ENCODE measurements around the gene MARK1. TPM values are rescaled to one million over a fixed set of nuclear protein-coding genes. Genes with fewer than 3 reads are reported as not detected.

Gene MARK1
- total RNA-seq, result not detected in 2 replicates

DNA sequence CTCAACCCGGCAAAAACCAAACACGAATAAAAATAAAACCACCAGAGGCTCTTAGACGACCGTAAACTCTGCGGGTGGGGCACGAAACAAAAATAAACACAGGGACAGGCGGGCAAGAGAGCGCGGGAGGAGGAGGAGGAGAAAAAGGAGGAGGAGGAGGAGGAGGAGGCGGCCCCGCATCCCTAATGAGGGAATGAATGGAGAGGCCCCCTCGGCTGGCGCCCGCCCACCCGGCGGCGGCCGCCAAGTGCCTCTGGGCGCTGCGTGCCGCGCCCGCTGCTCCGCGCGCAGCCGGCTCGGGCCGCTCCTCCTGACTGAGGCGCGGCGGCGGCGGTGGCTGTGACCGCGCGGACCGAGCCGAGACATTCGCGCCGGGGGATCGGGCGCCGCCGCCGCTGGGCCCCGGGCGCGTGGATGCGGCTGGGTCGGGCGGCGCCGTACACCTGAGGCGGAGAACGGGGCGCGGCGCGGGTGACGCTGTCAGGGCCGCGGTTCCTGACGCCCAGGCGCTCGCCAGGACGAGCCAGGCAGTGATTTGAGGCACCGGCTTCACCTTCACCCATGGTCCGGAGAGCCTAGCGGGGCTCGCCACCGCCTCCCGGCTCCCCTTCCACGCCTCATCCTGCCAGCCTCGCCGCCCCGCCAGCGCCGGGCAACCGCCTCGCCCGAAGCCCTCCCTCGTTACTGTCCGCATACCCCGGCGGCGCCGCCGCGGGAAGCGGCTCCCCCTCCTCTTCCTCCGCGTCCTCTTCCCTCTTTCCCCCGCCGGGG is at the start of gene MARK1:
Gene MARK1, plus strand, starts transcription at position 229 of the 771 bp plus-strand sequence. CDS start 687 bp downstream, outside the sequence.
- intact Hi-C loops (cut with micrococcal nuclease), result no loop called here

DNA sequence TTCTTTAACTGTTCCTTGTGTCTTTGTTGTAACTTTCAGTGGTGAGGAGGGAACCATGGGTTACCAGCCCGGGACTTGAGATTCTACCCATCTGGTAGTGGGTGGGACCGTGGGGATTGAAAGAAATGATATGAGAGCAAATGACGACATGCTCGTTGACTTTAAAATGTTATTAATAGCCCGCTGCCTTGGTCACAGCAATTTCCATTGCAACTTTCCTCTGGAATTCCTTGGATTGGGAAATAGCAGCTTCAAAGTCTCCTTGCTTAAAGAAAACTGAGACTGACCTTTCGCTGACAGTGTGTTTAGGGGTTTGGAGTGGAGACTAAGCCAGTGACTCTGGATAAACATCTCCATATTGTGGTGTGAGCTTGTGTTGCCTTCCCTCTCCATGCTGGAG is 44.2 kb upstream of the MARK1 start:
- intact Hi-C loops (cut with micrococcal nuclease), result no loop called here

DNA sequence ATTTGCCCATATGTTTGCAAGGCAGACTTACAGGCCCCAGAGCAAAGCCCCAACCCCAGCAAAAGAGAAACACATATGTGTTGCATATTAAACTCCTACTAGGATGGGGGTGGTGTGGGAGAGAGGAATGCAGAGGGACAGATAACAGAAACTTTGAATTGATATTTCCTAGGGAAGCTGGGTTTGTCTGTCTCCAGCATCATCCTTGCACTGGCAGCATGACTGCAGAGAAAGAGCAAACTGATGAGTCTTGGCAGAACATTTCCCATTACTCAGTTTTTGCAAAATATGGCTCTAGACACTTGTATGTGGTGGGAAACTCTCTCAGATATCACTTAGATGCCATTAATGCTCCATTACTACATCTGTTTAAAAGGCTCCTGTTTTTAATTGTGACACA is 43.8 kb upstream of the MARK1 start:
- intact Hi-C loops (cut with micrococcal nuclease), result no loop called here

DNA sequence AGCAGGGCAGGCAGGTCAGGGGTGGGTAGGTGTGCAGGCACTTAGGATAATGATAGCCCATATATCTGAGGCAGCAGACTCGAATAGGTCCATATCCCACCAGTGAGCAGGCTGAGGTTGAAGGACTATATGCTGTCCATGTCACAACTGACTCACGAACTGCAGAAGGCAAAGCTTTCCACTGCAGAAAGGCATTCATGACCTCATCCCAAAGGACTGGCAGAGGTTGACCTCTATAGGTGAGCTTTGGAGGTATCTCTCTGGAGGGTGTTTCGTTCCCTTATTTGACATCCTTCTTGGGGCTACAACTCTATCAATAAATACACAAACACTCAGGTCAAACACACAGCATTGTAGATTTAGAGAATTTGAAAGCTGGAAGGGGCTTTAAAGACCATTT is 42.8 kb upstream of the MARK1 start:
- intact Hi-C loops (cut with micrococcal nuclease), result no loop called here

DNA sequence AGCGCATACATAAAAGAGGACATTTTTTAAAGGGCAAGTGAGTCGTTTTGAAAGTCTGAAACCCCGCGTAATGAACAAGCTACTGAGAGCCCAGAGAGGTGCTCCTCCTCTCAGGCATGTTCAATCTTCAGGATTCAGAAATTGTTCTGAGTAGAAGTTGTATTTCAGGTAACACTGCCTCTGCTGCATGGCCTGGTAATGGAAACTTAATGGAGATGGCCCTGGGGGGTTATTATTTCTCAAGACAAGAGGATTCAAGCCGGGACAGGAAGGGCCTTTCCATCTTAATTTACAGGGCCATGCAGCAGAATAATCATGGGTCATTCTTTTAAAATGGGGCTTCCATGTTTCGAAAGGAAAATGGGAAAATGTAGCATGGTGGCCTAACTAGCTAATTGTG is 42.1 kb upstream of the MARK1 start:
- intact Hi-C loops (cut with micrococcal nuclease), result no loop called here

DNA sequence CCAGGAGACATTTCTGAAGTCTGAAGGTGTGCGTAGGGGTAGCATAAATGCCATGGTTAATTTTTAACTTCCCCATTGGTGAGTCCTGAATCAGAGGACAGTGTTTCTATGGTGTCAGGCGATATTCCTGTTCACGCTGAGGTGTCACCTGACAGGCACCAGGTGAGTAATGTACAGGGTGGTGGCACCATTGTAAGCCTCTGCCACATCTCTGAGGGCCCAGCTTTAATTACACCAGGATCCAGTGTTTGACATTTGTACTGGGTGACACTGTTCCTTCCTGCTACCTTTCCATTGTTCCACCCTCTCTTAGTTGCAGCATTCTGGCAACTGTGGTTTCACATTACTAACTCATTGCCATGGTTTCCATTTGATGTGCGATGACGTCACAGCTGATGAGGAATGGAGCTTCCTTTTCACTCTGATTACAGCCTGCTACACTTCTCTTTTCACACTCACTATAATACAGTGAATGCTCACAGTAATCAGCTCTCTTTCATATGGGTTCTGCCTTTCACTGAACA is 40.6 kb upstream of the MARK1 start:
- intact Hi-C loops (cut with micrococcal nuclease), result no loop called here

DNA sequence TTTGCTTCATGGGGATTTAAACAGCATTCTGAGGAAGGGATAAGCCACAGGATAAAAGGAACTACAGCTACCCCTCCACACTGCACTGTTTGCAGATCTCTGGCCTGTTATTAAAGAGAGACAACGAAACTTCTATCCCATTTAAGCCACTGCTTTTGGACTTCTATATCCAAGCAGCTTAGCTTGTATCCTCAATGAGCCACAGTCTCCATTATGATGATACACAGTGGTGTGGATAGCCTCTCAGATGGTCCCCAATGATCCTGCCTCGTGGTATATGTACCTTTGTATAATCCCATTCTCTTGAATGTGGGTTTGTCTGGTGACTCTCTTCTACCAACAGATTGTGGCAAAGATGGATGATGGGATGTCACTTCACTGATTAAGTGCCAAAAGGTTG is 36.0 kb upstream of the MARK1 start:
- intact Hi-C loops (cut with micrococcal nuclease), result no loop called here

DNA sequence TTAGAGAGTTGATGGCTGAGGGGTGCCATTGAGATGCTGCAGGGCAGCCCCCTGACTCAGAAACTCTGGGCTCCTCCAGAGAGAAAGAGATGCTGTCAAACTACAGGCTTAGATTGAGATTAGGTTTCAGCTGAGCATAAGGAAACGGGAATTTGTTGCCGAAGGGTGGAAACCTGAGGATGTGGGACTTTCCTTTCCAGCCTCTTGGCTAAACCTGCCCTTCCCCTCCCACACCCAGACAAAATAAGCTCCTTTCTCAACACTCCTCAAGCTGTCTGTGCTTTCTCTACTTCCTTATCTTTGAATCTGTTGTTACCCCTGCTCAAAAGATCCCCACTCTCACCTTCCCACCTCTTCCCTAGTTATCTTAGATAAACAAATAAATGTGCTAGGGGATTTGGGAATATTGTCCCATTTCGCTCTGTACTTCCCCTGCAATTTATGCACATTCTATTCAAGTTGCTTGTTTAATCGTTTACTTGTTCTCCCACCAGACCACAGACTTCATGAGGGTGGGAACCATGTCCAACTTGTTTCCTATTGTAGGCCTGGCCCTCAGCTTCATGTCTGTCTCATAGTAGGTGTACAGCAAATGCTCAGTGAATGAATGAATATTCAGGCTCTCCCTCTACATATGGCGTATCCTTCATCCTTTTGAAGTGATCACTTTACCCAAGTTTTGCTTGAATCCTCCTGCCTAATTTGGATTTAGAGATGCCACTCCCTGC is 30.6 kb upstream of the MARK1 start:
- intact Hi-C loops (cut with micrococcal nuclease), result no loop called here

DNA sequence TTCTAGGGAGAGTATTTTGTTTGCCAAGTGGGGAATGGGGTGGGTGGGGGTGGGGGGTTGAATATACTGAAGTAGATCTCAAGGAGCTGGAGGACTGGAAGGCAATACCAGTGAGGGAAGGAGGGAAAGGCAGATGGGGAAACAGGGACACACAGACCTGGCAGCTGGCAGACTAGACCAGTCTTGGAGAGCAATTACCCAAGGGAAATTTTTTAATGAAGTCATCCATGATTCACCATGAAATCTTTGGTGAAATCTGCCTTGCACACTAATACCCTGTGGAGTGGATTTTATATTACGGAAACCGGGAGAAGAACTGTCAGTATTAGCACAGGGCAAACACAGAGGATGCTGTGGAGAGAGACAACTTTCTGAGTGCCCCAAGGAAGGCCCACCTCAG is 29.7 kb upstream of the MARK1 start:
- intact Hi-C loops (cut with micrococcal nuclease), result no loop called here

DNA sequence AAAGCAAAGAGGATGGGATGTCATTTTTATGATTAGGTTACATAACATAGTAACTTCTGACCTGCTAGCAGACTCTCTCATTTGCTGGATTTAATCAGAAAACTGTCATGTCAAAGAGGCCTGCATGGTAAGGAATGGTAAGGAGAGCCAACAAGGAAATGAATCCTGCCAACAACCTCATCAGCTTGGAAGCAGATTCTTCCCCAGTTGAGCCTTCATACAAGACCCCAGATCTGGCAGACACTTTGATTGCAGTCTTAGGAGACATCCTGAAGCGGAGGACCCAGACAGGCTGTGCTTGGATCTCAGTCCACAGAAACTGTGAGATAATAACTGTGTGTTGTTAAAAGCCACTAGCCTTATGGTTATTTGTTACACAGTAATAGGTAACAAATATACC is 27.6 kb upstream of the MARK1 start:
- intact Hi-C loops (cut with micrococcal nuclease), result no loop called here

DNA sequence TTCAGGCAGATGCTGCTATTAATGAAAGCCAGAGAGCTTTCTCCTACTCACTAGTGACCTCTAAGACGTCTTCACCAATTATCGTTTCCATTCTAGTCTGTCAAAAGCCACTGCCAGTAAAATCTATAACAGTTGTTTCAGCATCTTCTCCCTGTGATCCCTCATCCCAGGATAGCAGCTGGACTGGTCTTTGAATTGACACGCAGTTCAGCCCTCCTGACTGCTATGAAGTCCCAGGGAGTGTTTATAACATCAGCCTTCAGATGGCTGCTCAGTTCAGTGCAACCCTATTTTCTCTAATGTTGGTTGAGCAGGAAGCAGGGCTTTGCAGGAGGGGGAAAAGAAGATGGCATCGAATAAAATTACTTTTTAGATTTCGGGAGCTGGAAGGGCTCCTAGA is 23.6 kb upstream of the MARK1 start:
- intact Hi-C loops (cut with micrococcal nuclease), result no loop called here

DNA sequence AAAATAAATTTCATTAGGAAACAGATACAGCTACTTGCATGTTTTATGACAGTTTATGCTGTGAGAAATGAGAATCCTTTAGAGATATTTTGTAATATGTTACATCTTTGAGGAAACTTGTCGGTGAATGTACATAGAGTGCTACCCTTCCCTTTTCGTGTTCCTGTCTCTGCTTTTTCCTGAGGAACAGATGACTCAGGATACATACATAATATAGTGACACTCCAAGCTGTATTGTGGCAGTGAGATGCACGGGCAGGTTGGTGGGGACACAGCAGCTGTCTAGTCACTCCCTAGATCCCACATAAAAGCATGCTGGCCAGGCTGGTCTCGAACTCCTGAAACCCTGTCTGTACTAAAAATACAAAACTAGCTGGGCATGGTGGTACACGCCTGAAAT is 20.9 kb upstream of the MARK1 start:
- intact Hi-C loops (cut with micrococcal nuclease), result no loop called here

DNA sequence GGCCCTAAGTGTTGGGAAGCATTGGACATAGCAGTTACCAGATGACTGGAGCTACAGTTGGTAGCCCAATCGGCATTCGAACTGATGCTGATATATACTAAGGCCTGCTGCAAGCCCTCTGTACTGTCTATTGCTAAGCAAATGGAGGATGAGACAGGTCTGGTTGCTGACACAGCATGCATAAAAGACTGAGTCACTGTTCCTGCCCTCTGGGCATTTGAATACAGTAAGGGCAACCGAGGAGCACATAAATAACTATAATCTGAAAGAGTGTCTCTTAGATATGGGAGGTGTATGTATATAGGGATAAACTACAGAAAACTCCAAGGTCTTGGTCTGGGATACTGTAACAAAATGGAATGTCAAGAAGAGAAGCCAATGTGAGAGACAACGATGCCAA is 16.8 kb upstream of the MARK1 start:
- intact Hi-C loops (cut with micrococcal nuclease), result no loop called here

DNA sequence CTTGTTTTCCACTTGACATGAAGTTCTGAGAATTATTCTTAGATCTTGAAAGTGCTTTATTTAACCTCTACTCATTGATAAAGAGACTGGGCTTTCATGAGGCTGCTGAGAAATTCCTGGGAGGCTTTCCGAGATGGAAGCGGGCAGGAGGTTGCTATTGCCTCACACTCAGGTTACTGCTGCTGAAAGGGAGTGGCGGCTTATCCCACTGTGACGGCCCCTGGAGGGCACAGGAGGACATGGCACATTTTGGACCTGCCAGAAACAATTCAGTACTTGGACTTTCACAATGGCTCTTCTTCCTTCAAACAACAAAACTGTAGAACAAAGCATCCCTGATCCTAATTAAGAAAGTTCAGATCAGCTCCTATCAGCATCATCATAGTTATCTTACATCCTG is 16.2 kb upstream of the MARK1 start:
- intact Hi-C loops (cut with micrococcal nuclease), result no loop called here

DNA sequence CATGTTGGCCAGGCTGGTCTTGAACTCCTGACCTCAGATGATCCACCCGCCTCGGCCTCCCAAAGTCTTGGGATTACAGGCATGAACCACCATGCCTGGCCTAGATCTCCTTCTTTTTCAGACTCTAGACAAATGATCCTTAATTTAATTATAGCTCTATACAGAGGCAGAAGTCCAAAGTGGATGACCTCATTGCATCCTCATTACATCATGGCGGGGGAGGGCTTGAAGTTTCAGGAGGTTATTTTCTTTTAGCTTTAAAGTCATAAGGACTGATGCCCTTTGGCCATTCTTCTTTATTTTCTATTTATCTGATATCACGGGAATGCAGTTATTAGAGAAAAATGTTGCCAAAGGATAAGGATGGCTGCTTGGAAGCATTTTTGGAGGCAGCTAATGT is 14.1 kb upstream of the MARK1 start:
- intact Hi-C loops (cut with micrococcal nuclease), result no loop called here

DNA sequence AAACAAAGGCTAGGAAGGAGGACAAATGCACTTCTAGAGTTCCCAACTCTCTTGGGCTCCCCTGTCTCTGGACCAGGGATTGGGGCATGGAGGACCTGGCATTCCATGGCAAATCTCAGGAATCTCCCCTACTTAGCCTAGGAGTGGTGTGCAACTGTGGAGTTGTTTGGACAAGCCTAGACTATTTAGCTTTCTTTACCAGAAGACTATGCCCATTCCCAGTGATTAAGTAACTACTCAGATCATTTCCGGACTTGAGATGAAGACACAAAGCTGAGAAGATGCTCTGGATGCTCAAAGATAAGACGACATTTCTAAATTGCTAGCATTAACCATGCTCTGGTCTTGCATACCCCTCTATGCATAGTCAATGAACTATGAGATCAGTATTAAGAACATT is 13.7 kb upstream of the MARK1 start:
- intact Hi-C loops (cut with micrococcal nuclease), result no loop called here

DNA sequence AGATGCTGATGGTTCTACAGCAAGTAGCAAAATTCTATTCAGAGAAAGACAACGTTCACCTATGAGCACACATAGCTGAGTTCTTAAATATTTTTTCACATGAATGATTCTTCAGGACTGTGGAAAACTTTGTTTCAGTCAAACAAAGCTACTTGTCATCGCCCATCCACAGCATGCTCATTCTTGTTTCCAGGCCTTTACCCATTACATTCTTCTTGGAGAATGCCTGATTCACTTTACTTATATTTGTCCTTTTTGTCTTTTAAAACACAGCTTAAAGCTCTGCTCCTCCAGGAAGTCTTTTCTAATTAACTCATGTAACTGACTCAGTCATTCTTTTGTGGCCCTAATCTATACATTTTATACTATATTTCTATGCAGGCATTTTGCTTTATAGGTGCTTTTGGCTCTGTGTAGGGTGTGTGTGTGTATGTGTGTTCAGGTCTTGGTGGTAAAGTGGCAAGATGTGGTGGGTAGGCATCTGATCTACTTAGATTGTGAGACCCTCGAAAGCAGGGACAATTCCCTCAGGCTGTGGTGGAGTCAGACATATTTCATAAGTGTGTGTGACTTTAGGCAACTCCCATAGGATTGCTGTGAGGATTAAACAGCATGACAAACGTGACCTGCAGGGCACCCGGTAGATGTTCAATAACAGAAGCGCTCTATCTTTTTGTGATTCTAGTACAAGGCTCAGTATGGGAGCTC is 11.8 kb upstream of the MARK1 start:
- intact Hi-C loops (cut with micrococcal nuclease), result no loop called here

DNA sequence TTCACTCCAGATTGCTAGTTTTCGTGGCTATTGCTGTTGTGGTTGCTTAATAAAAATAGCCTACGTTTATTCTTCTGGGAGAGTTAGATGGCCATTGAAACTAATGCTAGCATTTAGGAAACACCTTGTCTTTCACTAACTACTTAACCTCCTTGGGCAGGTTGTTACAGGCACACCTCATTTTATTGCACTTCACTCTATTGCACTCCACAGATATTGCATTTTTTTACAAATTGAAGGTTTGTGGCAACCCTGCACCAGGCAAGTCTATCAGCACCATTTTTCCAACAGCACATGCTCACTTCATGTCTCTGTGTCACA is 11.3 kb upstream of the MARK1 start:
- intact Hi-C loops (cut with micrococcal nuclease), result no loop called here

DNA sequence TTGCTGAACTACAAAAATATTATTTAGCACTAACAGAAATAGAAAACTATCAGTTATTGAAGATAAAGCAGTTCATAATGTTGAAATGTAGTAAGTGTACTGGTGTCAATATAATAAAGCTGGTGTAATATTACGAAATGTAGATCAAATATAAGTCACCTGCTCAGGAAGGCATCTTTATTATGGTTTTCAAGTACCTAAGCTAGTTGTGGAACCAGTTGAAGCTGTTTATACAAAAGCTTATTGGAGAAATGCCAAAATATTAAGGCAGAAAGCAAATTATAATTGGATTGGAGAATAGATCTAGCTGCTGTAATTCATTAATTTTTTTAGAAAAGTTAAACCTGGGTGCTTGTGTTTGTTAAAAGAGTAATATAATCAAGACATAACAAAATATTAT is 6.2 kb upstream of the MARK1 start:
- intact Hi-C loops (cut with micrococcal nuclease), result no loop called here

DNA sequence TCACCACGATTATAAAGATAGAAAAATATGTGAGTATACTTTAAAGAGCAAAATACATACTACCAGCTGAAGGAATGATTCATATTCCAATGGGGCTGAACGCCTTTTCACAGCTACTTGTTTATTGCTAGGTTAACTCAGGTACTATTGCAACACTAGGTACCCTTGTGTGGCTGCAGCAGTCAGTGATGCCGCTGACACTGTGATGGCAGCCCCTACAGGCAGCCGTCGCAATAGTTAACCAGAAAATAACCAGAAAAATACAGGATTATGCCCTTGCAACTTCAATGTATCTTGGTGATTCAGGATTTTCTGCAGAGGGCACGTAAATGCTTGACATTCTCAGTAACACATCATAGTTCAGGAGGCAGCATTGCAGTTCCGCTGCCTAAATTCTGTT is 1.6 kb upstream of the MARK1 start:
- intact Hi-C loops (cut with micrococcal nuclease), result no loop called here

DNA sequence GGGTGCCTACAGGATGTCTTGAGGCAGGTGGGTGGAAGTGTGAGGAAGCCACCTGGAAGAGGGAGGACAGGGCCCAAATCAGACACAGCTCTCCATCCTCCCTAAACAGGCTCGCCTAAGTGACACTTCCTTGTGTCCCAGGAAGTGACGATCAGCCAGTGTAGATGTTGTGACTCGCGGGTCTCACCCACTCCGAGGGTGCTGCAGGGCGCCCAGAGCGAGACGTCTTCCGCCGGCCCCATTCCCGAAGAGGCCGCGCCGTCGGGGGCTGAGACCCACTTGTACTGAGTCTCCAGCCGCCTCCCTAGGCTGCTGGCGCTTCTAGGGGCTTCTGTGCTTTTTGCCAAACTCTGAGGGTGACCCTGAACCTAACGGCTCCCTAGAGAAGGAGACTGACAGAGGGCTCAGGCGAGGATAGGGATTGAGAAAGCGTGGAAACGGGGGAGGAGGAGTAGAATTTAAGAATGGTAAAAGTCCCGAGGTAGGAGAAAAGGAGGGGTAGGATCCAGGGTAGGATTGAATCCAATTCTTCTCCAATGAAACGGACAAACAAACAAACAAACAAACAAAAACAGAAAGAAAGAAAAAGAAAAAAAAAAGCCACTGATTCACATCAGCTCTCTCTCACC is 543 bp upstream of the MARK1 start:
- intact Hi-C loops (cut with micrococcal nuclease), result no loop called here

Data from T-helper 1 cell treated with Interleukin-12 subunit alpha and Interleukin-12 subunit beta and Interleukin-4 antibody, amounts not matched to agents 30 ng/mL and 1 ng/mL, for 36 hours (primary cell).